Activated CD4-positive, CD25-positive, alpha-beta regulatory T cell (primary cell): ENCODE data around the gene SNCB.

Experiments used
- DNase-seq, 4 experiments: peaks; one replicate each; lab custom pipeline; 2025; lab: John Stamatoyannopoulos, UW

Gene SNCB

GRCh38 chr5:176644878-176645670, 14.7 kb upstream of the SNCB start:
- no peak for DNase-seq

GRCh38 chr5:176644294-176644693, 14.0 kb upstream of the SNCB start:
- no peak for DNase-seq

- no peak for DNase-seq
These were observed 13.3 kb upstream of the SNCB start for GRCh38 chr5:176643491-176644219.

GRCh38 chr5:176642675-176643490, 12.5 kb upstream of the SNCB start:
- no peak for DNase-seq

GRCh38 chr5:176640616-176641015, 10.3 kb upstream of the SNCB start:
- no peak for DNase-seq

- no peak for DNase-seq
These were observed 9.6 kb upstream of the SNCB start for GRCh38 chr5:176639981-176640380.

GRCh38 chr5:176639208-176639607, 8.9 kb upstream of the SNCB start:
- no peak for DNase-seq

- no peak for DNase-seq
These were observed 8.1 kb upstream of the SNCB start for GRCh38 chr5:176638437-176638836.

GRCh38 chr5:176637556-176637955, 7.2 kb upstream of the SNCB start:
- DNase-seq: no peak

GRCh38 chr5:176636426-176636825, 6.1 kb upstream of the SNCB start:
- no peak for DNase-seq

GRCh38 chr5:176633598-176633997, 3.3 kb upstream of the SNCB start:
- DNase-seq: no peak

- DNase-seq: no peak
These were observed 2.4 kb upstream of the SNCB start for GRCh38 chr5:176632745-176633144.

GRCh38 chr5:176631383-176632200, 1.3 kb upstream of the SNCB start:
- no peak for DNase-seq

- no peak for DNase-seq
These were observed 418 bp upstream of the SNCB start for GRCh38 chr5:176630681-176631222.

- DNase-seq: no peak
These were observed 949 bp downstream of the SNCB start for GRCh38 chr5:176629317-176629852.

- DNase-seq: no peak
These were observed 1.7 kb downstream of the SNCB start for GRCh38 chr5:176628406-176629228.

- no peak for DNase-seq
These were observed 2.8 kb downstream of the SNCB start for GRCh38 chr5:176627582-176627981.

GRCh38 chr5:176626876-176627236, 3.5 kb downstream of the SNCB start:
- DNase-seq: no peak

- no peak for DNase-seq
These were observed 4.1 kb downstream of the SNCB start for GRCh38 chr5:176625966-176626875.
